Astrocyte of the cerebellum (primary cell): ENCODE results near the gene CATSPERZ.

Experiments used
- DNase-seq: peaks from one replicate; pipeline ENCODE4 v3.0.0-alpha.2; 2011; ENCODE audit warnings: low read depth
- H3K4me3 ChIP-seq: 2 replicates; pipeline ENCODE4 v1.5.1; 2011; ENCODE audit warnings: mild to moderate bottlenecking, low read depth, low read length, moderate library complexity
- in situ Hi-C: cut with HindIII; loops from 2 replicates; pipeline ENCODE4 v1.10.0; 2017; ENCODE audit warnings: low sequenced_read_pairs
- TF ChIP-seq, protein P1 (sequence below): IDR thresholded peaks from 2 replicates; pipeline ENCODE4 v1.5.1; 2012; ENCODE audit warnings: low read length, low read depth, moderate library complexity, mild to moderate bottlenecking; ENCODE audit errors: missing control alignments

Gene CATSPERZ

DNA sequence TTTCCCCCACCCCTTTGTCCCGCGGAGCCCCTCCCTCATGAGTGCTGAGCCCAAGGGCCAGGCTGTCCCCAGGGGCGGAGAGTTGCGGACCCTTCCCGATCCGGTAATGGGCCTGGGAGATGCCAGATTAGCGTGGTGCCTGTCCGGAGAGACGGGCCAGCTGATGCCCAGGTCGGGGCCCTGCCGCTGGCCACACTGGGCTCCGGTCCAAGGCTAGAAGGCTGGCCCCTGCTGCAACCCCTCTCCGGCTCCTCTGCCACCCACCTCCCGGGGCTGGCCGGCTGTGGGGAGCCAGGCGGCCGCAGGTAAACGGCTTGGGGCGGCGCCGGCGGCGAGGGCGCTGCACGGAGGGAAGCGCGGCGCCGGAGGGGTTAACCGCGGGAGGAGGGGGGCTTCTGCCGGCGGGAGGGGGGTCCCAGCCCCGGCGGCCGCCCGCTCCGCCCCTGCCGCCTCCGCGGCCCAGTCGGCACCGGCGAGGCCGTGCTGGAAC lies 8.9 kb upstream of the CATSPERZ start, which contains the start of gene KCNK4:
Gene KCNK4 (plus strand): TSS at position 41 of the 490 bp plus-strand sequence. CDS start 1,717 bp downstream, outside the sequence.
- in situ Hi-C loops: no loop called here
- no peak within 1 kb of the TSS for H3K4me3 ChIP-seq
- TF ChIP-seq, protein P1, sequence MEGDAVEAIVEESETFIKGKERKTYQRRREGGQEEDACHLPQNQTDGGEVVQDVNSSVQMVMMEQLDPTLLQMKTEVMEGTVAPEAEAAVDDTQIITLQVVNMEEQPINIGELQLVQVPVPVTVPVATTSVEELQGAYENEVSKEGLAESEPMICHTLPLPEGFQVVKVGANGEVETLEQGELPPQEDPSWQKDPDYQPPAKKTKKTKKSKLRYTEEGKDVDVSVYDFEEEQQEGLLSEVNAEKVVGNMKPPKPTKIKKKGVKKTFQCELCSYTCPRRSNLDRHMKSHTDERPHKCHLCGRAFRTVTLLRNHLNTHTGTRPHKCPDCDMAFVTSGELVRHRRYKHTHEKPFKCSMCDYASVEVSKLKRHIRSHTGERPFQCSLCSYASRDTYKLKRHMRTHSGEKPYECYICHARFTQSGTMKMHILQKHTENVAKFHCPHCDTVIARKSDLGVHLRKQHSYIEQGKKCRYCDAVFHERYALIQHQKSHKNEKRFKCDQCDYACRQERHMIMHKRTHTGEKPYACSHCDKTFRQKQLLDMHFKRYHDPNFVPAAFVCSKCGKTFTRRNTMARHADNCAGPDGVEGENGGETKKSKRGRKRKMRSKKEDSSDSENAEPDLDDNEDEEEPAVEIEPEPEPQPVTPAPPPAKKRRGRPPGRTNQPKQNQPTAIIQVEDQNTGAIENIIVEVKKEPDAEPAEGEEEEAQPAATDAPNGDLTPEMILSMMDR: no peak
- DNase-seq: no peak

- H3K4me3 ChIP-seq: no peak overlapping the region
- in situ Hi-C loops: no loop called here
- DNase-seq: no peak
- TF ChIP-seq, protein P1: no peak
Observed at GRCh38 chr11:64291752-64292459, 8.3 kb upstream of the CATSPERZ start.

DNA sequence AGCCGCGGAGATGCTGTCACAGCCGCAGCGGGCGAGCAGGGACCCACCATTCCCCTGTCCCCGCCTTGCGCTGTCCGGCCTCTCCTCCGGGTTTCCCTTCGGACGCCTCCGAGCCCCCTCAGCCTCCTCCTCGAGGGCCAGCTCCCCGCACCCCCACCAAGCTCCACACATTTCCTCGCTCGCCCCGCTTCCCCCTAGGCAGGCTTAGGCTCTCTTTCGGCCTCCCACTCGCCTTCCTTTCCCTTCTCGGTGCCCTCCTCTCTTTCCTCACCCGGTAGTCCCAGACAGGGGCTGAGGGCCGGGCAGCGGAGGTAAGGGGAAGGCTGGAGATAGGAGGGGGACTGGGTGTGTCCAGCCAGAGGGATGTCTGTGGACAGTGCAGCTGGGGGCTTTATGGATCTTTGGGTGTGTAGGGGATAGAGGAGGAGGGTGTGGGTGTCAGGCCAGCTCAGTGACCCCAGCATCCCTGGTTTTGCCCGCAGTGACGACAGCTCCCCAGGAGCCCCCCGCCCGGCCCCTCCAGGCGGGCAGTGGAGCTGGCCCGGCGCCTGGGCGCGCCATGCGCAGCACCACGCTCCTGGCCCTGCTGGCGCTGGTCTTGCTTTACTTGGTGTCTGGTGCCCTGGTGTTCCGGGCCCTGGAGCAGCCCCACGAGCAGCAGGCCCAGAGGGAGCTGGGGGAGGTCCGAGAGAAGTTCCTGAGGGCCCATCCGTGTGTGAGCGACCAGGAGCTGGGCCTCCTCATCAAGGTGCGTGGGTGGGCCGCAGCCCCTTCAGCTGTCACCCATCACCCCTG lies 7.5 kb upstream of the CATSPERZ start:
- no peak overlapping the region for H3K4me3 ChIP-seq

GRCh38 chr11:64294774-64295173 lies 5.4 kb upstream of the CATSPERZ start:
- in situ Hi-C loops: no loop called here
- TF ChIP-seq, protein P1: no peak
- no peak for DNase-seq
- no peak overlapping the region for H3K4me3 ChIP-seq

More for the DNA sequence above, 7.5 kb upstream of the CATSPERZ start:
- in situ Hi-C loops: no loop called here
- DNase-seq: no peak
- TF ChIP-seq, protein P1: no peak

GRCh38 chr11:64295760-64296159 lies 4.4 kb upstream of the CATSPERZ start:
- no peak overlapping the region for H3K4me3 ChIP-seq
- DNase-seq: no peak
- TF ChIP-seq, protein P1: no peak
- in situ Hi-C loops: no loop called here

GRCh38 chr11:64296236-64296635 lies 3.9 kb upstream of the CATSPERZ start:
- H3K4me3 ChIP-seq: no peak overlapping the region
- no peak for DNase-seq
- TF ChIP-seq, protein P1: no peak
- in situ Hi-C loops: no loop called here
